DND-41 (cell line): ENCODE measurements around the gene ADAM15.

Experiments
- ATAC-seq: fragments of 200-7000 bp; cut with Tn5 transposase; 3 replicates; pipeline ENCODE4 v1.9.1; 2021; ENCODE audit warnings: low read depth; ENCODE audit not compliant: insufficient read depth
- DNase-seq: peaks from one replicate; pipeline ENCODE4 v3.0.0-alpha.2; 2020
- H2AFZ ChIP-seq: 2 replicates; pipeline ENCODE4 v1.6.0; 2012; ENCODE audit warnings: low read depth, low read length
- H3K27ac ChIP-seq: 2 replicates; pipeline ENCODE4 v1.5.1; 2012; ENCODE audit warnings: low read length, inconsistent platforms
- H3K27me3 ChIP-seq: fragments of 200-600 bp; sonication (generic); 2 replicates; pipeline ENCODE4 v1.6.0; 2012; ENCODE audit warnings: low read length, mild to moderate bottlenecking, inconsistent platforms; ENCODE audit not compliant: insufficient read depth, poor library complexity
- H3K36me3 ChIP-seq: 2 replicates; pipeline ENCODE4 v1.5.1; 2012; ENCODE audit warnings: low read length, inconsistent platforms; ENCODE audit not compliant: insufficient read depth
- H3K4me1 ChIP-seq: 2 replicates; pipeline ENCODE4 v1.5.1; 2012; ENCODE audit warnings: mild to moderate bottlenecking, low read length; ENCODE audit not compliant: insufficient read depth
- H3K4me2 ChIP-seq: 2 replicates; pipeline ENCODE4 v1.6.0; 2012; ENCODE audit warnings: mild to moderate bottlenecking, moderate library complexity, low read length, inconsistent platforms; ENCODE audit not compliant: insufficient read depth
- H3K4me3 ChIP-seq, 2 experiments: fragments of 200-600 bp in 1 of 2; shearing (Covaris generic) in 1 of 2; 2 replicates each; pipeline ENCODE4 v1.5.1; 2012 to 2016; ENCODE audit warnings: inconsistent platforms in 2 of 2, low read length in 2 of 2, mild to moderate bottlenecking in 2 of 2, low read depth in 1 of 2, moderate library complexity in 1 of 2
- H3K79me2 ChIP-seq: 2 replicates; pipeline ENCODE4 v1.6.0; 2012; ENCODE audit warnings: low read length, inconsistent platforms; ENCODE audit not compliant: insufficient read depth
- H3K9ac ChIP-seq: 2 replicates; pipeline ENCODE4 v1.6.0; 2012; ENCODE audit warnings: low read depth, mild to moderate bottlenecking, inconsistent platforms, low read length, moderate library complexity
- H3K9me3 ChIP-seq: 2 replicates; pipeline ENCODE4 v1.5.1; 2012; ENCODE audit warnings: low read length, moderate library complexity, mild to moderate bottlenecking, inconsistent platforms; ENCODE audit not compliant: insufficient read depth, severe bottlenecking
- H4K20me1 ChIP-seq: 2 replicates; pipeline ENCODE4 v1.6.0; 2012; ENCODE audit warnings: low read length; ENCODE audit not compliant: insufficient read depth
- CTCF ChIP-seq: IDR thresholded peaks from 2 replicates; pipeline ENCODE4 v1.5.1; 2012; ENCODE audit warnings: borderline replicate concordance, low read length, moderate library complexity, mild to moderate bottlenecking; ENCODE audit not compliant: poor library complexity, severe bottlenecking; ENCODE audit errors: extremely low read depth
- EZH2 ChIP-seq: IDR thresholded peaks from 3 replicates; pipeline ENCODE4 v1.6.1; 2012; ENCODE audit warnings: borderline replicate concordance, low read depth, mild to moderate bottlenecking, moderate library complexity, low read length, inconsistent platforms; ENCODE audit not compliant: severe bottlenecking

ADAM15 gene

GRCh38 chr1:155026588-155026987 lies 24.5 kb upstream of the ADAM15 start:
- Histone ChIP-seq H3K27ac (no peak overlapping the region), H3K4me1 (no peaks in the 10 kb centered on the region), H3K9ac (no peak overlapping the region), H3K27me3 (peaks cover 10% of the 10 kb centered on the region), H2AFZ (no peak overlapping the region), H3K4me2 (no peak overlapping the region), H3K4me3 (no peak overlapping the region), H3K79me2 (no peaks in the 10 kb centered on the region), H4K20me1 (0 out of 2 replicates have a peak, but pooled peaks cover 9% of the 10 kb centered on the region), H3K36me3 (no peaks in the 10 kb centered on the region), H3K9me3 (no peaks in the 10 kb centered on the region)
- DNase-seq (no peak), ATAC-seq (no peak)
- no peak for TF ChIP-seq CTCF
- no peak for TF ChIP-seq EZH2

GRCh38 chr1:155029513-155030242 lies 21.4 kb upstream of the ADAM15 start:
- Histone ChIP-seq H3K9me3 (no peaks in the 10 kb centered on the region), H3K4me1 (no peaks in the 10 kb centered on the region), H3K4me3 (no peak overlapping the region), H3K36me3 (no peaks in the 10 kb centered on the region), H3K27me3 (peaks cover 24% of the 10 kb centered on the region), H3K9ac (no peak overlapping the region), H4K20me1 (peaks cover 7% of the 10 kb centered on the region; the same call in 1 of the 2 replicates), H2AFZ (no peak overlapping the region), H3K4me2 (no peak overlapping the region), H3K27ac (no peak overlapping the region), H3K79me2 (no peaks in the 10 kb centered on the region)
- TF ChIP-seq CTCF (no peak), EZH2 (no peak)
- DNase-seq (no peak), ATAC-seq (no peak)

GRCh38 chr1:155030243-155030795 lies 20.8 kb upstream of the ADAM15 start:
- Histone ChIP-seq H3K27me3 (peaks cover 25% of the 10 kb centered on the region), H3K36me3 (no peaks in the 10 kb centered on the region), H3K79me2 (no peaks in the 10 kb centered on the region), H2AFZ (no peak overlapping the region), H3K4me1 (no peaks in the 10 kb centered on the region), H3K27ac (no peak overlapping the region), H3K9me3 (no peaks in the 10 kb centered on the region), H3K4me2 (no peak overlapping the region), H4K20me1 (peaks cover 7% of the 10 kb centered on the region; the same call in 1 of the 2 replicates), H3K9ac (no peak overlapping the region), H3K4me3 (no peak overlapping the region)
- ATAC-seq = no peak
- no peak for TF ChIP-seq CTCF
- TF ChIP-seq EZH2 = no peak
- no peak for DNase-seq
